OCI-LY7 (cell line): ENCODE results near the gene CEP170B. TPM values are rescaled to one million over a fixed set of nuclear protein-coding genes. Genes with fewer than 3 reads are reported as not detected.

Experiments used
- BruUV-seq: library from RNA; stranded (reverse); fragments of 400-500 nt; replicated peaks from 2 replicates; lab custom pipeline; 2021; lab: Mats Ljungman, UMichigan
- CTCF ChIA-PET: fragments of 300-600 bp; sonication (Branson Sonifier 250); formaldehyde crosslinking; loops from one replicate; lab custom pipeline; 2022; ENCODE audit warnings: antibody characterized with exemption; ENCODE audit not compliant: unreplicated experiment; lab: Charles Lee
- POLR2A ChIA-PET: fragments of 300-600 bp; sonication (Branson Sonifier 250); formaldehyde crosslinking; loops from one replicate; lab custom pipeline; 2022; ENCODE audit warnings: antibody characterized with exemption; lab: Charles Lee
- DNase-seq: peaks from one replicate; pipeline ENCODE4 v3.0.0-alpha.2; 2015; ENCODE audit warnings: low spot score
- H2AFZ ChIP-seq: fragments of 200-600 bp; sonication (generic), shearing (Covaris generic); 2 replicates; pipeline ENCODE4 v1.6.1; 2014; ENCODE audit warnings: mild to moderate bottlenecking, antibody characterized with exemption, low read length, moderate library complexity
- H3K27ac ChIP-seq: fragments of 200-600 bp; sonication (generic); 2 replicates; pipeline ENCODE4 v1.5.1; 2014; ENCODE audit warnings: mixed run types, low read depth, mild to moderate bottlenecking, moderate library complexity, low read length, inconsistent platforms; ENCODE audit not compliant: poor library complexity, severe bottlenecking
- H3K36me3 ChIP-seq: fragments of 200-600 bp; sonication (generic); 2 replicates; pipeline ENCODE4 v1.6.1; 2014; ENCODE audit warnings: mild to moderate bottlenecking, antibody characterized with exemption, low read length, moderate library complexity, mixed read lengths; ENCODE audit not compliant: insufficient read depth
- H3K4me1 ChIP-seq: fragments of 200-600 bp; sonication (generic); 2 replicates; pipeline ENCODE4 v1.5.1; 2014; ENCODE audit warnings: mild to moderate bottlenecking, low read length; ENCODE audit not compliant: insufficient read depth, poor library complexity, severe bottlenecking
- H3K4me2 ChIP-seq: fragments of 200-600 bp; sonication (generic); 2 replicates; pipeline ENCODE4 v1.6.1; 2014; ENCODE audit warnings: mild to moderate bottlenecking, low read length
- H3K4me3 ChIP-seq: fragments of 200-600 bp; sonication (generic); 2 replicates; pipeline ENCODE4 v1.5.1; 2014; ENCODE audit warnings: mild to moderate bottlenecking, low read depth, low read length; ENCODE audit not compliant: poor library complexity, severe bottlenecking
- H3K79me2 ChIP-seq: fragments of 200-600 bp; sonication (generic); 2 replicates; pipeline ENCODE4 v1.6.1; 2016; ENCODE audit warnings: low read depth, mild to moderate bottlenecking, low read length, moderate library complexity, mixed read lengths; ENCODE audit not compliant: insufficient read depth
- H3K9me2 ChIP-seq: fragments of 200-600 bp; sonication (generic); 2 replicates; pipeline ENCODE4 v1.6.1; 2016; ENCODE audit warnings: mild to moderate bottlenecking, low read length, mixed read lengths; ENCODE audit not compliant: insufficient read depth
- H3K9me3 ChIP-seq: fragments of 200-600 bp; sonication (generic); 2 replicates; pipeline ENCODE4 v1.6.1; 2014; ENCODE audit warnings: mild to moderate bottlenecking, mixed run types, low read length, mixed read lengths
- H4K20me1 ChIP-seq: fragments of 200-600 bp; sonication (generic); 2 replicates; pipeline ENCODE4 v1.6.1; 2014; ENCODE audit warnings: mild to moderate bottlenecking, antibody characterized with exemption, low read length, moderate library complexity, mixed read lengths; ENCODE audit not compliant: insufficient read depth
- EZH2phosphoT487 ChIP-seq: fragments of 200-600 bp; sonication (generic); IDR thresholded peaks from 2 replicates; pipeline ENCODE4 v1.6.1; 2018; ENCODE audit warnings: low read depth, borderline replicate concordance, mild to moderate bottlenecking, mixed run types, antibody characterized with exemption, low read length, moderate library complexity, mixed read lengths
- intact Hi-C: fragments of 100-400 bp; cut with micrococcal nuclease; formaldehyde crosslinking; loops from one replicate; pipeline ENCODE4 v1.10.0; 2022; ENCODE audit not compliant: unreplicated experiment
- total RNA-seq, 2 experiments: library from RNA; depleted of rRNA in 1 of 2; stranded (reverse); fragments of >200 nt in 1 of 2; shearing (Covaris generic) in 1 of 2; gene quantifications; 2 replicates each; pipeline ENCODE4 v1.2.3, GENCODE V29; 2014 to 2022
- TF ChIP-seq, protein P1 (sequence below): fragments of 200-600 bp; sonication (generic); conservative IDR thresholded peaks from 2 replicates; pipeline ENCODE4 v1.5.1; 2014; ENCODE audit warnings: mild to moderate bottlenecking, antibody characterized with exemption, low read length, moderate library complexity, mixed read lengths

Gene CEP170B
- total RNA-seq, 2 experiments from 2014 or later: 0.10 to 0.16 TPM

DNA sequence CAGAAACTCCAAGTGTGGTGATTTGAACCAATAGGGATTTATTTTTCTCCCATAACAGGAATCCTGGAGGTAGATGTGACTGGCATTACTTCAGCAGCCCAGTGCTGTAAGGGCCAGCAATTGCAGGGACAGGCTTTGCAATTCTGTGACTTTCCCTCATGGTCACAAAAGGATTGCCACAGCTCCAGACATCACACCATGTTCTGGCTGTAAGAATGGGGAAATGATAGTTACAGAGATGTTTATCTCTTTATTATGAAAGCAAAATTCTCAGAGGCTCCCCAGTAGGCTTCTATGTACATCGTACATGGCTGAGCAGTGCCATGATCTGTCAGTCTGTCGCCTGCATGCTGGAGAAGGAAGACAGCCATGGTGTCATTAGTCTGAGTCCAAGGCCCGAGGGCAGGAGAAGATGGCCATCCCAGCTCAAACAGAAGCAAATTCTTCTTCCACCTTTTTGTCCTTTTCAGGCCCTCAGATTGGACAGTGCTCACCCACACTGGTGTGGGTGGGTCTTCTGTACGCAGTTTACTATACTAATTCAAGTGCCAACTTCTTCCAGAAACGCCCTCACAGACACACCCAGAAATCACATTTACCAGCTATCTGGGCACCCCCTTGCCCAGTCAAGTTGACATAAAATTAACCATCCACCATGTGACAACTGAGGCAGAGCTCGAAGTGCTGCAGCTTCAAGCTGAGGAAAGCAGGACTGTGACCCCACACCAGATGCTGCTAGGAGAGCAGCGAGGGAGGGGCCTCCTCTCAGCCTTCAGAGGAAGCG, 46.9 kb upstream of the CEP170B start:
- ChIA-PET POLR2A (no interaction called here), CTCF (no interaction called here)

DNA sequence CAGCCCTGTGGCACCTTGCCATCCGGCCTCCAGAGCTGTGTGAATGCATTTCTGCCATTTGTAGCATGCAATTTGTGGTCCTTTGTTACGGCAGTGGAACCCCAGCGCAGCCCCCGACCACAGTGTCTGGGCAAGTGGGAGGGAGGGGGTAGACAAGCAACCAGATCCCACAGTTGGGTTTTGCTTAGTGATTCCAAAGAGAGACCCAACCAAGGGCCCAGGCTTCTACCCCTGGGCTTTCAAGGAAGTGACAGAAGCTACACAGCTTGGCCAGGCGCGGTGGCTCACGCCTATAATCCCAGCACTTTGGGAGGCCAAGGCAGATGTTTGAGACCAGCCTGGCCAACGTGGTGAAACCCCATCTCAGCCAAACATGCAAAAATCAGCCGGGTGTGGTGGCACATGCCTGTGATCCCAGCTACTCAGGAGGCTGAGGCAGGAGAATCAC, 46.3 kb upstream of the CEP170B start:
- no TSS peak for BruUV-seq
- POLR2A ChIA-PET: no interaction called here
- no peak for DNase-seq
- Histone ChIP-seq H3K4me2 (no peak overlapping the region), H3K36me3 (peaks cover 7% of the 10 kb centered on the region), H3K9me3 (no peaks in the 10 kb centered on the region), H3K79me2 (peaks cover 21% of the 10 kb centered on the region; the same call in 1 of the 2 replicates), H4K20me1 (0 out of 2 replicates have a peak, but pooled peaks cover 5% of the 10 kb centered on the region), H3K9me2 (no peaks in the 10 kb centered on the region), H3K4me3 (no peak overlapping the region), H2AFZ (no peak overlapping the region), H3K4me1 (peaks cover 19% of the 10 kb centered on the region), H3K27ac (no peak overlapping the region)
- intact Hi-C loops: no loop called here
- CTCF ChIA-PET: no interaction called here
- TF ChIP-seq, protein P1, sequence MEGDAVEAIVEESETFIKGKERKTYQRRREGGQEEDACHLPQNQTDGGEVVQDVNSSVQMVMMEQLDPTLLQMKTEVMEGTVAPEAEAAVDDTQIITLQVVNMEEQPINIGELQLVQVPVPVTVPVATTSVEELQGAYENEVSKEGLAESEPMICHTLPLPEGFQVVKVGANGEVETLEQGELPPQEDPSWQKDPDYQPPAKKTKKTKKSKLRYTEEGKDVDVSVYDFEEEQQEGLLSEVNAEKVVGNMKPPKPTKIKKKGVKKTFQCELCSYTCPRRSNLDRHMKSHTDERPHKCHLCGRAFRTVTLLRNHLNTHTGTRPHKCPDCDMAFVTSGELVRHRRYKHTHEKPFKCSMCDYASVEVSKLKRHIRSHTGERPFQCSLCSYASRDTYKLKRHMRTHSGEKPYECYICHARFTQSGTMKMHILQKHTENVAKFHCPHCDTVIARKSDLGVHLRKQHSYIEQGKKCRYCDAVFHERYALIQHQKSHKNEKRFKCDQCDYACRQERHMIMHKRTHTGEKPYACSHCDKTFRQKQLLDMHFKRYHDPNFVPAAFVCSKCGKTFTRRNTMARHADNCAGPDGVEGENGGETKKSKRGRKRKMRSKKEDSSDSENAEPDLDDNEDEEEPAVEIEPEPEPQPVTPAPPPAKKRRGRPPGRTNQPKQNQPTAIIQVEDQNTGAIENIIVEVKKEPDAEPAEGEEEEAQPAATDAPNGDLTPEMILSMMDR: no peak
- no peak for TF ChIP-seq EZH2phosphoT487

More for the DNA sequence above, 46.9 kb upstream of the CEP170B start:
- no peak for TF ChIP-seq EZH2phosphoT487
- TF ChIP-seq, protein P1: no peak
- H3K4me3 ChIP-seq: no peak overlapping the region
- peaks cover 7% of the 10 kb centered on the region for H3K36me3 ChIP-seq
- peaks cover 19% of the 10 kb centered on the region for H3K4me1 ChIP-seq
- H4K20me1 ChIP-seq: 0 out of 2 replicates have a peak, but pooled peaks cover 5% of the 10 kb centered on the region
- intact Hi-C loops: no loop called here
- no peak overlapping the region for H3K27ac ChIP-seq
- no peak for DNase-seq
- peaks cover 21% of the 10 kb centered on the region; the same call in 1 of the 2 replicates for H3K79me2 ChIP-seq
- H3K4me2 ChIP-seq: no peak overlapping the region
- no peaks in the 10 kb centered on the region for H3K9me3 ChIP-seq
- no TSS peak for BruUV-seq
- no peak overlapping the region for H2AFZ ChIP-seq
- H3K9me2 ChIP-seq: no peaks in the 10 kb centered on the region

DNA sequence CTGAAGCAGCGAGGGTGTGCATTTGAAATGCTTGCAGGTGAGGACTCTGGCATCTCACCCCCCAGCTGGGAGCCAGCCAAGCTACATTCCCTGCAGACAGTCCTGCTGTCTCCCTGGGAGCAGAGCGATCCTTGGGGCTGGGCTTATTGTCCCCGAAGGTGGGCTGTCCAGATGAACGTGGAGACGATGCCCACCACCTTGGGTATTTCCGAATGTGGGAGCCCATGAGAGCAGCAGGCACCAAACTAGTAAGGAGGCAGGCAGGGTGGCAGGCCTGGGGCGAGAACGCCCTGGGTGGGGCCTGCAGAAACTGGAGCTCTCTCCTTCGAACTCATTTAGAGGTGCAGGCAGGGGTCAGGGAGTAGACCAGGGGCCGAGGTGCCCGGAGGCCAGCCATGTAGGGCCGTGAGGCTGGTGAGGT, 45.7 kb upstream of the CEP170B start:
- no peak overlapping the region for H3K4me2 ChIP-seq

More for the DNA sequence above, 45.7 kb upstream of the CEP170B start:
- Histone ChIP-seq H3K4me1 (peaks cover 13% of the 10 kb centered on the region), H3K79me2 (peaks cover 19% of the 10 kb centered on the region; the same call in 1 of the 2 replicates), H3K9me3 (no peaks in the 10 kb centered on the region), H3K9me2 (no peaks in the 10 kb centered on the region), H2AFZ (no peak overlapping the region), H3K36me3 (peaks cover 7% of the 10 kb centered on the region), H4K20me1 (0 out of 2 replicates have a peak, but pooled peaks cover 2% of the 10 kb centered on the region), H3K4me3 (no peak overlapping the region), H3K27ac (no peak overlapping the region)
- ChIA-PET CTCF (no interaction called here), POLR2A (no interaction called here)
- TF ChIP-seq, protein P1: no peak
- TF ChIP-seq EZH2phosphoT487: no peak
- intact Hi-C loops: no loop called here
- no TSS peak for BruUV-seq
- no peak for DNase-seq
